GM12878 (cell line): Measurements from ENCODE around the gene GNAT1. TPM values are rescaled to one million over a fixed set of nuclear protein-coding genes. Genes with fewer than 3 reads are reported as not detected.

Experiments
- ATAC-seq: fragments of 200-7000 bp; cut with Tn5 transposase; 3 replicates; pipeline ENCODE4 v1.9.1; 2020; ENCODE audit warnings: mild to moderate bottlenecking, moderate library complexity
- BruUV-seq: library from RNA; stranded (reverse); fragments of 400-500 nt; replicated peaks from 2 replicates; lab custom pipeline; 2021; lab: Mats Ljungman, UMichigan
- CTCF ChIA-PET: fragments of 300-600 bp; sonication (Branson Sonifier 250); formaldehyde crosslinking; extraction: SDS; loops from one replicate; lab custom pipeline; 2021; ENCODE audit warnings: inconsistent platforms; lab: Yijun Ruan, JAX
- POLR2A ChIA-PET: fragments of 350-600 bp; formaldehyde crosslinking; extraction: SDS; loops from one replicate; lab custom pipeline; 2021; ENCODE audit warnings: inconsistent platforms; lab: Charles Lee
- RAD21 ChIA-PET: fragments of 300-600 bp; sonication (Branson Sonifier 250); formaldehyde crosslinking; loops from one replicate; lab custom pipeline; 2023; ENCODE audit warnings: antibody characterized with exemption; ENCODE audit not compliant: unreplicated experiment; lab: Charles Lee
- SMC1A ChIA-PET: fragments of 300-600 bp; sonication (Branson Sonifier 250); formaldehyde crosslinking; loops from one replicate; lab custom pipeline; 2023; ENCODE audit not compliant: unreplicated experiment, uncharacterized antibody; lab: Charles Lee
- DNase-seq: peaks from one replicate; pipeline ENCODE4 v3.0.0-alpha.2; 2011; ENCODE audit warnings: low read depth, low spot score
- FAIRE-seq: peaks from 3 replicates; lab custom pipeline; 2011; peaks lifted over from hg19 to GRCh38; lab: Jason Lieb, UNC
- H2AFZ ChIP-seq: 2 replicates; pipeline ENCODE4 v1.6.0; 2011; ENCODE audit warnings: low read depth, low read length, control low read depth; ENCODE audit not compliant: control insufficient read depth
- H3K27ac ChIP-seq: 2 replicates; pipeline ENCODE4 v1.5.1; 2011; ENCODE audit warnings: control low read depth; ENCODE audit not compliant: control insufficient read depth, insufficient read depth
- H3K27me3 ChIP-seq, 2 experiments: replicated peaks in 1 of 2; 2 replicates each; pipeline versions ENCODE4 v1.6.0 to v1.6.1; 2011; ENCODE audit warnings: low read length in 1 of 2; ENCODE audit not compliant: control insufficient read depth in 2 of 2, insufficient read depth in 2 of 2
- H3K36me3 ChIP-seq, 2 experiments: 2 replicates each; pipeline ENCODE4 v1.5.1; 2011; ENCODE audit warnings: low read length in 1 of 2; ENCODE audit not compliant: control insufficient read depth in 2 of 2, insufficient read depth in 2 of 2
- H3K4me1 ChIP-seq: 2 replicates; pipeline ENCODE4 v1.6.1; 2011; ENCODE audit warnings: mild to moderate bottlenecking, low read length, moderate library complexity, mixed read lengths; ENCODE audit not compliant: control insufficient read depth, insufficient read depth
- H3K4me2 ChIP-seq: 2 replicates; pipeline ENCODE4 v1.6.0; 2011; ENCODE audit warnings: control low read depth; ENCODE audit not compliant: control insufficient read depth, insufficient read depth
- H3K4me3 ChIP-seq: fragments of 200-600 bp; sonication (generic); 2 replicates; pipeline ENCODE4 v1.5.1; 2016
- H3K79me2 ChIP-seq: 2 replicates; pipeline ENCODE4 v1.6.0; 2011; ENCODE audit warnings: low read length; ENCODE audit not compliant: control insufficient read depth, insufficient read depth
- H3K9ac ChIP-seq: 2 replicates; pipeline ENCODE4 v1.8.0; 2011; ENCODE audit warnings: low read length, control low read depth, mixed read lengths; ENCODE audit not compliant: control insufficient read depth, insufficient read depth
- H3K9me3 ChIP-seq: replicated peaks from 3 replicates; pipeline ENCODE4 v1.5.1; 2011; ENCODE audit warnings: mild to moderate bottlenecking, low read length; ENCODE audit not compliant: control insufficient read depth, insufficient read depth
- H4K20me1 ChIP-seq: 2 replicates; pipeline ENCODE4 v1.6.0; 2011; ENCODE audit not compliant: control insufficient read depth, insufficient read depth
- ATF2 ChIP-seq: IDR thresholded peaks from 2 replicates; pipeline ENCODE4 v1.6.1; 2012; ENCODE audit warnings: low read length, inconsistent platforms
- DPF2 ChIP-seq: fragments of 450-650 bp; IDR thresholded peaks from 2 replicates; pipeline ENCODE4 v1.6.1; 2017; ENCODE audit warnings: mild to moderate bottlenecking
- GABPA ChIP-seq: IDR thresholded peaks from 2 replicates; pipeline ENCODE4 v1.6.1; 2014; ENCODE audit warnings: antibody characterized with exemption, low read depth, mild to moderate bottlenecking, inconsistent platforms
- GATAD2B ChIP-seq: fragments of 450-650 bp; conservative IDR thresholded peaks from 2 replicates; pipeline ENCODE4 v1.6.1; 2017; ENCODE audit warnings: low read depth, mild to moderate bottlenecking, moderate library complexity
- IRF3 ChIP-seq: fragments of 450-650 bp; IDR thresholded peaks from 2 replicates; pipeline ENCODE4 v1.6.1; 2014; ENCODE audit warnings: mild to moderate bottlenecking
- MXI1 ChIP-seq: fragments of 150-350 bp; IDR thresholded peaks from 2 replicates; pipeline ENCODE4 v1.6.1; 2011; ENCODE audit warnings: low read depth, mild to moderate bottlenecking, inconsistent platforms, low read length, improper control_type of control experiment
- NR2F1 ChIP-seq: fragments of 450-650 bp; conservative IDR thresholded peaks from 2 replicates; pipeline ENCODE4 v1.6.1; 2017; ENCODE audit warnings: mild to moderate bottlenecking
- NRF1 ChIP-seq: conservative IDR thresholded peaks from 2 replicates; pipeline ENCODE4 v1.6.1; 2011; ENCODE audit warnings: mild to moderate bottlenecking, low read depth, low read length, improper control_type of control experiment
- SPI1 ChIP-seq: IDR thresholded peaks from 2 replicates; pipeline ENCODE4 v1.6.1; 2011; ENCODE audit warnings: low read depth, mild to moderate bottlenecking, low read length, moderate library complexity, borderline replicate concordance; ENCODE audit not compliant: insufficient read depth
- WGBS: methylation state at CpG from one replicate; pipeline ENCODE4 v1.1.6; 2016; ENCODE audit warnings: low lambda C conversion rate; ENCODE audit not compliant: insufficient replicate concordance, insufficient coverage; ENCODE audit errors: missing lambda C conversion rate; 5-methylcytosine and 5-hydroxymethylcytosine counted together
- in situ Hi-C: fragments of 300-500 bp; cut with MboI; formaldehyde crosslinking; loops from 9 replicates; pipeline ENCODE4 v1.14.3; 2018; ENCODE audit warnings: mixed read lengths
- intact Hi-C: fragments of 100-400 bp; cut with micrococcal nuclease; formaldehyde crosslinking; loops from one replicate; pipeline ENCODE4 v1.14.2; 2022; ENCODE audit not compliant: unreplicated experiment
- polyA plus RNA-seq, 11 experiments: library from polyadenylated mRNA; depleted of rRNA in 4 of 11; unstranded in 6 of 11; stranded (reverse) in 5 of 11; fragments of >200 nt; fragmentation: Nextera tagmentation in 4 of 11; fragmentation: Illumina TruSeq in 1 of 11; extraction: Ambion mirVana in 4 of 11; extraction: Trizol in 1 of 11; gene quantifications; 1 replicate in 1 of 11; 2 replicates in 10 of 11; pipeline versions ENCODE4 v1.2.1 to v1.2.3, GENCODE V29; 2011 to 2016; ENCODE audit warnings: inconsistent platforms in 2 of 11, missing spikeins in 2 of 11, low read depth in 1 of 11
- total RNA-seq, 4 experiments: library from RNA; depleted of rRNA in 3 of 4; stranded (reverse); fragments of >200 nt in 3 of 4; fragmentation: Illumina TruSeq in 1 of 4; extraction: Trizol in 1 of 4; gene quantifications; 2 replicates each; pipeline versions ENCODE4 v1.2.1 to v1.2.3, GENCODE V29; 2013 to 2021
- TF ChIP-seq, protein P1 (sequence below): fragments of 450-650 bp; IDR thresholded peaks from 2 replicates; pipeline ENCODE4 v1.6.1; 2018; ENCODE audit warnings: mild to moderate bottlenecking, low read depth, moderate library complexity; ENCODE audit not compliant: partially characterized antibody

Gene GNAT1
- total and polyA plus RNA-seq, 10 of the 15 experiments (the other 5 are each of a cell fraction or from before 2014, with no cell fraction given), result not detected

DNA sequence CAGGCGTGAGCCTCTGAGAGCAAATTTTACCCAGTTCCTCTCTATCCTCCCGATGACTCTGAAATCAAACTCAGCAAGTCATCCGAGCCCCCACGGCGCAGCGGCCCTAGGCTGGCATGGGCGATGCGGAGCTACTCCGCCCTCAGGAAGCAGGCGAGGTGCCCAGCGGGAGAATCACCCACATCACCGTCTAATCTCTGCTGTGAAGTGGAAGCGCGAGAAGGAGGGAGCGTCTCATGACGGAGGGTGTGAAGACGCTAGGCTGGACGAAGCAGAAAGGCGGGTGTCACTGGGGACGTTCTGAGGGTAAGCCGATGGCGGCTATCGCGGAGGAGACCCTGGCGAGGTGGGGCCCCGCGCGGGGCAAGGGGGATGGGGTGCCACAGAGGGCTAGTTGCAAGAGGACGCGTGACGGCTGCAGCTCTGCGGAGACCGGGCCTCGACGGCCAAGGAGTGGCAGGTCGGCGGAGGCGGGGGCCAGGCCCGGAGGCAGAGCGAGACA, 35.5 kb downstream of the GNAT1 start (continued):
- TF ChIP-seq SPI1 (peak; percentile 28; the same call in 1 of the 2 replicates), NRF1 (no peak)

DNA sequence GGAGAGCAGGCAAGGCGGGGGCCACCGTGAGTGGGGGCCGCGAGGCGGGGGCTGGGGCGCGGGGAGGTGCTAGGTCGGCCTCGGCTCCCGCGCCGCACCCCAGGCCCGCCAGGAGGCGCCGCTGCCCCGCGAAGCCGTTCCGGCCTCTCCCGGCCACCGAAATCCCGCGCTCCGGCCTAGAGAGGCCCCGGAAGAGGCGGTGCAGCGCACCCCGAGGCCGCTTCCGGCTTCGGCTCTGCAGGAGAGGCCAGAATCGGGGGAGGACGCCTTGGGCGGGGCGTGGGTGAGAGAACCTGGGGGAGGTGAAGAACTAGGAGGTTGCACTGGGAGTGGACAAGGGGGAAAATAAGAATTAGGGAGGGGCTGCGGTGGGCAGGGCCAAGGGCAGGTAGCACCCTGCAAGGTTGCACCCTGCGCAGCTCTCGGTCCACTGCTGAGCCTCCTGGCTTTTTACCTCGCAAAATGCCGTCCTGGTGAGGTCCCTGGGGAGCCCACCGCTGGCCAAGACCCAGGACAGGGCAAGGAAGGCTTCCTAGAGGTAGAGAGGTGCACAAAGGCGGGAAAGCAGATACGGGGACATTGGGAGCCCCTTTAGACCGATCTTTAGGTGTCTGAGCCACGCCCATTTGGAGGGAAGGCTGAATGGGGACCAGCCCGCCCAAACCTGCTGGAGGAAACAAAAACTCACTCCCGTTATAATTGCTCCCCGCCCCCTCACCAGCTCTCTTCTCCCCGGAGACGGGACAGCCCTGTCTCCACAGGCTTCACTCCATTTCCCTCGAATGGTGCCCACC, 36.2 kb downstream of the GNAT1 start:
- ChIA-PET SMC1A (interaction anchor here (0.8 to 5.1 kb wide), 9 partner anchors 12 to 72 kb away, joined by 3 to 51 read pairs (median 6); partner anchors contain the start of genes GNAT1, HYAL3 and NAA80), CTCF (interaction anchor here (0.6 to 7.4 kb wide), 20 partner anchors 9 to 384 kb away, joined by 3 to 149 read pairs (median 6); partner anchors contain the start of genes CISH, GNAI2, GNAT1 and HYAL3), RAD21 (interaction anchor here (0.5 to 6.8 kb wide), 13 partner anchors 8 to 1625 kb away, joined by 3 to 73 read pairs (median 6); partner anchors contain the start of genes GNAI2 and GNAT1), POLR2A (interaction anchor here (0.7 to 3.7 kb wide), 10 partner anchors 10 to 1835 kb away, joined by 3 to 38 read pairs (median 5); partner anchors contain the start of gene GNAI2)
- ATAC-seq (peak; percentile 91), DNase-seq (peak; percentile 61), FAIRE-seq (peak; percentile 66)
- no peaks in the 10 kb centered on the region; a peak in 1 of 4 replicates for H3K36me3 ChIP-seq
- TSS peak; percentile 90 for BruUV-seq
- peak overlapping the region; percentile 100 for H3K4me2 ChIP-seq
- no peaks in the 10 kb centered on the region for H3K27me3 ChIP-seq
- under 1% methylated on average over 37 of the region's 51 CpGs for WGBS
- intact Hi-C loops, result loop anchor here (1.0 kb wide), 3 partner anchors 19 to 97 kb away; no protein-coding TSS in a partner anchor
- peaks cover 19% of the 10 kb centered on the region for H3K4me1 ChIP-seq
- no peaks in the 10 kb centered on the region for H3K9me3 ChIP-seq
- H3K4me3 ChIP-seq, result peak overlapping the region; percentile 85
- H4K20me1 ChIP-seq, result no peaks in the 10 kb centered on the region
- peak overlapping the region; percentile 82 for H3K27ac ChIP-seq
- peak overlapping the region; percentile 86 for H3K9ac ChIP-seq
- no peaks in the 10 kb centered on the region; the same call in 1 of the 2 replicates for H3K79me2 ChIP-seq
- peak overlapping the region; percentile 95 for H2AFZ ChIP-seq
- in situ Hi-C loops, result loop anchor here (5.0 kb wide), 1 partner anchor 35 kb away; the partner anchor contains the start of gene GNAT1
- no peak for TF ChIP-seq ATF2
- no peak for TF ChIP-seq DPF2
- TF ChIP-seq, protein P1, sequence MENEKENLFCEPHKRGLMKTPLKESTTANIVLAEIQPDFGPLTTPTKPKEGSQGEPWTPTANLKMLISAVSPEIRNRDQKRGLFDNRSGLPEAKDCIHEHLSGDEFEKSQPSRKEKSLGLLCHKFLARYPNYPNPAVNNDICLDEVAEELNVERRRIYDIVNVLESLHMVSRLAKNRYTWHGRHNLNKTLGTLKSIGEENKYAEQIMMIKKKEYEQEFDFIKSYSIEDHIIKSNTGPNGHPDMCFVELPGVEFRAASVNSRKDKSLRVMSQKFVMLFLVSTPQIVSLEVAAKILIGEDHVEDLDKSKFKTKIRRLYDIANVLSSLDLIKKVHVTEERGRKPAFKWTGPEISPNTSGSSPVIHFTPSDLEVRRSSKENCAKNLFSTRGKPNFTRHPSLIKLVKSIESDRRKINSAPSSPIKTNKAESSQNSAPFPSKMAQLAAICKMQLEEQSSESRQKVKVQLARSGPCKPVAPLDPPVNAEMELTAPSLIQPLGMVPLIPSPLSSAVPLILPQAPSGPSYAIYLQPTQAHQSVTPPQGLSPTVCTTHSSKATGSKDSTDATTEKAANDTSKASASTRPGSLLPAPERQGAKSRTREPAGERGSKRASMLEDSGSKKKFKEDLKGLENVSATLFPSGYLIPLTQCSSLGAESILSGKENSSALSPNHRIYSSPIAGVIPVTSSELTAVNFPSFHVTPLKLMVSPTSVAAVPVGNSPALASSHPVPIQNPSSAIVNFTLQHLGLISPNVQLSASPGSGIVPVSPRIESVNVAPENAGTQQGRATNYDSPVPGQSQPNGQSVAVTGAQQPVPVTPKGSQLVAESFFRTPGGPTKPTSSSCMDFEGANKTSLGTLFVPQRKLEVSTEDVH, result peak; percentile 92
- no peak for TF ChIP-seq IRF3
- peak; percentile 73; the same call in 1 of the 2 replicates for TF ChIP-seq GATAD2B
- TF ChIP-seq NR2F1, result 0 out of 2 replicates have a peak, but pooled peaks have one; percentile 38
- TF ChIP-seq GABPA, result peak; percentile 94
- TF ChIP-seq MXI1, result 0 out of 2 replicates have a peak, but pooled peaks have one; percentile 28
